GM18867 (cell line): Measurements from ENCODE around the gene MAT1A.
A peak's percentile ranks its signal among the peaks of the same experiment; 100 is the strongest.
"Not testable (repeated sequence)": the region's sequence is repeated elsewhere in the genome, so short reads cannot be mapped to it uniquely, and the experiment has no call there.

Experiments
- ATAC-seq: cut with Tn5 transposase; IDR thresholded peaks from one replicate; pipeline ENCODE4 v1.9.1; 2021; ENCODE audit warnings: mild to moderate bottlenecking, moderate library complexity; ENCODE audit not compliant: unreplicated experiment

Gene MAT1A

DNA sequence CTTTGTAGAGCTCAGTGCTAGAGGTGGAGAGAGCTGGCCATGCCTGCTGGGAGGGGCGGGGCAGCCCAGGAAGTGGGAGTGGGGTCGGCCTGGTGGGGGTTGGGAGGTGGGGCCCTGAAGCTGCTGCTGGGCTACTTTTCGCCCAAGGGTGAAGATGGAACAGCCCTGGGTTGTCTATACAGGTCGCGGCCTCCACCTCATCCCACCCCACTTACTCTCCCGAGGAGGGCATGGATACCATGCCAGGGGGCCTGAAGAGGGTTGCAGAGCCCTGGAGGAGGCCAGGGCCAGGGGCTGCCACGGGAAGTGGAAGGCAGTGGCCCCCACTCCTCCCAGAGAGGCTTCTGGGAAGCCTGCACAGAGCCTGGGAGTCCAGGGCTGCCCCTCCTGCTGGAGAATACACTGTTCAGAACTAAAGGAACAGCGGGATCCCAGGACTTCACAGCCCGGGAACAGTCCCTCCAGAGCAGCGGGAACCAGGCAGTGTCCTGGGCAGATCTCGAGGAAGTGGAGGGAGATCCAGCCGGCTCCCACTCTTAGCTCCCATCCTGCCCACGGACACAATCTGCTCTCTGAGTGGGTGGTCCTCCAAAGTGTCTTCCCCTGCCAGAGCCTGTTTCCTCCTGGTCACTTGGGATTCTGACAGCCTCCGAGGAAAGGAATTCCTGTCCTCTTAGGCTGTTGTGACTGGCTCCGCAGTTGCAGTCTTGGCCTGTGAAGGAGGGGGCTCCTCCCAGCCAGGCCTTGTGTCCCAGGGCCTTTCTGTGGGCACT, 23.5 kb downstream of the MAT1A start:
- no peak for ATAC-seq

- no peak for ATAC-seq
Observed at GRCh38 chr10:80264081-80265056, 25.1 kb downstream of the MAT1A start.

- ATAC-seq = no peak
Observed at GRCh38 chr10:80261316-80262030, 28.0 kb downstream of the MAT1A start.

GRCh38 chr10:80260295-80261243, 28.9 kb downstream of the MAT1A start:
- ATAC-seq = no peak

- no peak for ATAC-seq
Observed at GRCh38 chr10:80259405-80259871, 30.0 kb downstream of the MAT1A start.

DNA sequence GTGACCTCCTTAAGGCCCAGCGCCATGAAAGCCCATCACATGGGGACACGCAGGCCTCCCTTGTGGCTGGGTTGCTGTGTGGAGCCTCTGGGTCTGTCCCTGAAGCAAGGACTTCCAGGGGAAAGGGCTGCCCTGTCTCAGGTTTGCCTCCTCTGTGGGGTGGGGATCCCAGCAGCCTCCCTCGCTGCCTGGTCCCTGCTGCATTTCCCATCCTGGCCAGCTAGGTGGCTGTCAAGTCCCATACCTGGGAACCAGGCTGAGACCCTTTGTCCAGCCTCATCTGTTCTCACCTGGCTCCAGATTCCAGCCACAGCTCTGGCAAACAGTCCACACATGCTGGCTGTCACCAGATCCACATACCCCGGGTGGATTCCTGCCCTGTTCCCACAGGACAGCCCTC, 32.7 kb downstream of the MAT1A start:
- not testable (repeated sequence) for ATAC-seq

DNA sequence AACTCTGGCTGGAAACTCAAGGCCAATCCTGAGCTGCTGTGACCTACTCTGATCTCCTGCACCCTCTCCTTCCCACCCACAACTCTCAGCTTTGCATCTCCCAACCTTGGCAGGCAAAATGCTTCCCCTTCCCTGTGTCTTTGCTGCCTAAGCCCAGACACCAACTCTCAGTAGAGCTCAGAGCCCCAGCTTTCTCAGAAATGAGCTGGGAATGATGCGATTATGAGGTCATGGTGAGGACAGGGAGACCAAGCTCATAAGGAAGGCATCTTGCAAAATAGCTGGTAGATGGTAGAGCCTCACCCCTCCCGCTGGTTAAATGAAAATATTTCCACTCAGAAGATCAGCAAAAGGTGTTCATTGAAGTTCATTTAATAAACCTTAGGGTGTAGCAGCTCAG, 34.7 kb downstream of the MAT1A start:
- not testable (repeated sequence) for ATAC-seq

DNA sequence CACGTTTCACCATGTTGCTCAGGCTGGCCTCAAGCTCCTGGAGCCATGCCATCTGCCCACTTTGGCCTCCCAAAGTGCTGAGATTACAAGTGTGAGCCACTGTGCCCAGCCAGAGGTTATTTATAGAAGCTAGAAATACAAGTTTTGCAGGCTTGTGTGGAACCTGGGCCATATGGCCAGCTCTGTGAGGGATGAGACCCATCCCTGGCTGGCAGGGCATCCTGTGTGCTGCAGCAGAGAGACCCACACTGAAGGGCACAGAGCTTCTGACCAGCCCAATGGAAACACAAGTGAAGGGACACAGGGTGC, 35.5 kb downstream of the MAT1A start:
- ATAC-seq = peak; percentile 8

- peak; percentile 71 for ATAC-seq
Observed at GRCh38 chr10:80253266-80253962, 36.0 kb downstream of the MAT1A start.

DNA sequence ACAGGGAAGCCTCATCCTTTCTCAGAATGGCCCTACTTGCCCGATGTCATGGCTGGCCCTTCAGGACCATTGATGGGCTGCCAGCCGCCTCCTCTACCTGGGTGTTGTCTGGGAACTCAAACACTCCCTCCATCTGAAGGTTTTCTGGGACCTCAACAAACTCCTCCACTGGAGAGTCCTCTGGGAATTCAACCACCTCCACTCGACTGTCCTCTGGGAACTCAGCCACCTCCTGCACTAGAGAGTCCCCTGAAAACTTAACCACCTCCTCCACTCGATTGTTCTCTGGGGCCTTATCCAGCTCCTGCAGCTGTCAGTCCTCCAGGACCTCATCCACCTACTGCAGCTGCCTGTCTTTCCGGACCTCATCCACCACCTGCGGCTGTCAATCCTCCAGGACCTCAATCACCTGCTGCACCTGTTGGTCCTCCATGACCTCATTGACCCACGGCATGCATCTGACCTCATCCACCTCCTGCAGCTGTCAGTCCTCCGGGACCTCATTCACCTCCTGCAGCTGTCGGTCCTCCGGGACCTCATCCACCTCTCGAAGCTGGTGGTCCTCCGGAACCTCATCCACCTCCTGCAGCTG, 37.1 kb downstream of the MAT1A start:
- no peak for ATAC-seq

GRCh38 chr10:80251703-80252280, 37.7 kb downstream of the MAT1A start:
- not testable (repeated sequence) for ATAC-seq

GRCh38 chr10:80250399-80250798, 39.1 kb downstream of the MAT1A start:
- peak; percentile 45 for ATAC-seq

DNA sequence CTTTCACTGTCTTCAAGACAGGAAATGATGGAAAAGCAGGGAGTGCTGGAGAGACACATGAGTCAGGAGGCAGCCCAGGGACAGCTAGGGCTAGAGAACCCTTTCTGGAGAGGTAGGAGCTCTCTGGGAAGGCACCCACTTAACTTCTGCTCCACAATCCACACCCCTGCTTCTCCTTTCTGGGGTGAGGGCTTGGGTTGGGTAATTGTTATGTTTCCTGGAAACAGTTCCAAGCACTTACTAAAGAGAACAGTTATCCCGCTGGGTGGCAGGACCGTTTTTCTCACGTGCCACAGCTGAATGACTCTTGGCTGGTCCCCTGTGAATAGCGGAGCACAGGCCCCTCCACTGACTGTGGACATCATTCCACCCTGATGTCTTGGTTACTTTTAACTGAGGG, 39.6 kb downstream of the MAT1A start:
- not testable (repeated sequence) for ATAC-seq

DNA sequence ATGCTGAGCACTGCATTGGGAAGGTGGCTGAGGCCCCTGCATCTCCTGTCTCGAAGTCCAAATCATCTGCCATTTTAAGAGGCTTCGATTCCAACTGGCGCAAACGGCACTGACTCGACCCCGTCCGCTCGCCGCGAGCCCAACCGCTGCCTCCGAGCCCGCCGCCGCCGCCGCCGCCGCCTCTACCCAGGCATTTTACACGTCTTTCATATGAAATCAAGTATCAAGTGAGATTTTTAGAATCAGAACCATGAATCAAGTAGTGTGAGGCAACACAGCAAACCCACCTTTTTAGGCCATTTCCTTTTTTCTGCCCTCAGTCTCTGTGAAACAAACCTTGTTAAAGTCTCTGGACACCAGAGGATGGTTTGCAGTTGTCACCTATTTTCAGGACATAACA, 41.8 kb downstream of the MAT1A start:
- not testable (repeated sequence) for ATAC-seq

- not testable (repeated sequence) for ATAC-seq
Observed at GRCh38 chr10:80244371-80244770, 45.1 kb downstream of the MAT1A start.

DNA sequence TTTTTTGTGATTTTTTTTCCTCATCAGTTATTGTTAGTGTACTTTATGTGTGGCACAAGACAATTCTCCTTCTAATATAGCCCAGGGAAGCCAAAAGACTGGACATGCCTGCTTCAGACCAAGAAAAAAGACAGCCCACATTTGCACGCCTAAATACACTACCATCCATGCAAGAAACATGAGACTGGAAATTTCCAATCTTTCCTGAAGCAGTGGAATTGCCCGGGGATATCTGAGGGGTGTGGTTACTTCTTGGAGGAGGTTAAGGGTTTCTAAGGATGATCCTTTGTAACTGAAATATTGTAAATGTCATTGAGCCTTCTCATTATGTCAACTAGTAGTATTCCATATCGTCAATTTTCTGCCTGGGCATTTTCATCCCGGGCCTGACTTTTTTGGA, 47.1 kb downstream of the MAT1A start:
- not testable (repeated sequence) for ATAC-seq

DNA sequence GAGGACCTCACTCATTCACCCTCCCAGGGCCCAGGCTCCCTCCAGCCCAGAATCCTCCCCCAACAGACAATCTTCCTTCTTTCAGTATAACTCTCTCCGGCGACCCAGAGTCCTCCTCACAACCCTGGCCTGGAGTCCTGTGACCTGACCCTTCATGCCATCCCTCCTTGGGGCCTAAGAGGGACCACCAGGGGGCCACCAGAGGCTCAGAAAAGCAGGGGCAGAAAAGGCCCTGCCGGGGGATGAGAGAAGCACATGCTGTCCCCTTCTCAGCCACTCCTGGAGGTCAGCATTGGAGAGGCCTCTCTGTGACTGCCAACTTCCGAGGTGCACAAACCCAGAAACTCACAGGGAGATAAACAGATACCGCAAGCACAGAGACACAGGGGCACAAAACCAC, 53.0 kb downstream of the MAT1A start:
- ATAC-seq = not testable (repeated sequence)

- ATAC-seq = peak; percentile 100
Observed at GRCh38 chr10:80234331-80235235, 54.9 kb downstream of the MAT1A start.
